ENCODE results near the gene CCN6. TPM values are rescaled to one million over a fixed set of nuclear protein-coding genes. Genes with fewer than 3 reads are reported as not detected.

Gene CCN6
- polyA plus RNA-seq: not detected in 2 replicates
- not detected in 2 replicates for polyA minus RNA-seq

- Histone ChIP-seq H2AFZ (ENCODE audit: low read depth, low read length) (no peak within 1 kb of the TSS), H3K9me2 (ENCODE audit: insufficient read depth, low read length) (no peaks in the 10 kb centered on the region), H3K36me3 (ENCODE audit: insufficient read depth, low read length) (no peaks in the 10 kb centered on the region), H3K79me2 (replicated peaks; ENCODE audit: insufficient read depth, low read length) (no peaks in the 10 kb centered on the region), H3F3A (ENCODE audit: insufficient read depth, low read length, poor library complexity, severe bottlenecking) (no peaks in the 10 kb centered on the region), H3K9me3 (ENCODE audit: low read length) (no peaks in the 10 kb centered on the region), H3K4me3 (ENCODE audit: low read length) (no peak within 1 kb of the TSS), H3K9ac (ENCODE audit: low read length) (no peak within 1 kb of the TSS), H3K27ac (ENCODE audit: low read length) (no peak within 1 kb of the TSS), H3K4me2 (ENCODE audit: low read length) (no peak within 1 kb of the TSS), H4K20me1 (ENCODE audit: insufficient read depth) (no peaks in the 10 kb centered on the region), H3K27me3 (ENCODE audit: insufficient read depth, low read depth, low read length) (no peaks in the 10 kb centered on the region)
- TF ChIP-seq SMC3 (conservative IDR thresholded peaks at IDR 0.05; ENCODE audit: poor library complexity) (no peak), POLR2AphosphoS5 (IDR thresholded peaks at IDR 0.05) (no peak), REST (IDR thresholded peaks at IDR 0.05; ENCODE audit: borderline replicate concordance) (no peak), TAF1 (IDR thresholded peaks at IDR 0.05; ENCODE audit: low read depth) (no peak), CTCF (IDR thresholded peaks at IDR 0.05; ENCODE audit: poor library complexity, severe bottlenecking) (no peak), MXI1 (conservative IDR thresholded peaks at IDR 0.05; ENCODE audit: poor library complexity, severe bottlenecking) (no peak), EZH2 (IDR thresholded peaks at IDR 0.05; ENCODE audit: borderline replicate concordance, insufficient read depth, low read length, poor library complexity, severe bottlenecking) (no peak), EP300 (conservative IDR thresholded peaks at IDR 0.05; ENCODE audit: poor library complexity, severe bottlenecking) (no peak), RAD21 (conservative IDR thresholded peaks at IDR 0.05) (no peak)
Observed at GRCh38 chr6:112054001-112054400, at the start of gene CCN6. TSS of gene CCN6 (plus strand) at chr6:112054104. CDS start at chr6:112054358, 254 bp downstream.

GRCh38 chr6:112004201-112005012, 49.5 kb upstream of the CCN6 start:
- Histone ChIP-seq H3F3A (ENCODE audit: insufficient read depth, low read length, poor library complexity, severe bottlenecking) (no peaks in the 10 kb centered on the region), H3K4me3 (ENCODE audit: low read length) (no peak overlapping the region), H3K9ac (ENCODE audit: low read length) (no peak overlapping the region), H3K79me2 (replicated peaks; ENCODE audit: insufficient read depth, low read length) (no peaks in the 10 kb centered on the region), H3K9me3 (ENCODE audit: low read length) (no peaks in the 10 kb centered on the region), H3K27me3 (ENCODE audit: insufficient read depth, low read depth, low read length) (no peaks in the 10 kb centered on the region), H3K36me3 (ENCODE audit: insufficient read depth, low read length) (no peaks in the 10 kb centered on the region), H3K9me2 (ENCODE audit: insufficient read depth, low read length) (no peaks in the 10 kb centered on the region), H3K4me2 (ENCODE audit: low read length) (no peak overlapping the region), H3K27ac (ENCODE audit: low read length) (no peak overlapping the region), H4K20me1 (ENCODE audit: insufficient read depth) (no peaks in the 10 kb centered on the region), H2AFZ (ENCODE audit: low read depth, low read length) (no peak overlapping the region)
- TF ChIP-seq MXI1 (conservative IDR thresholded peaks at IDR 0.05; ENCODE audit: poor library complexity, severe bottlenecking): no peak
- TF ChIP-seq POLR2AphosphoS5 (IDR thresholded peaks at IDR 0.05): no peak
- TF ChIP-seq RAD21 (conservative IDR thresholded peaks at IDR 0.05): no peak
- no peak for TF ChIP-seq REST (IDR thresholded peaks at IDR 0.05; ENCODE audit: borderline replicate concordance)
- no peak for TF ChIP-seq TAF1 (IDR thresholded peaks at IDR 0.05; ENCODE audit: low read depth)
- no peak for TF ChIP-seq EZH2 (IDR thresholded peaks at IDR 0.05; ENCODE audit: borderline replicate concordance, insufficient read depth, low read length, poor library complexity, severe bottlenecking)
- no peak for TF ChIP-seq CTCF (IDR thresholded peaks at IDR 0.05; ENCODE audit: poor library complexity, severe bottlenecking)
- TF ChIP-seq EP300 (conservative IDR thresholded peaks at IDR 0.05; ENCODE audit: poor library complexity, severe bottlenecking): no peak
- no peak for TF ChIP-seq SMC3 (conservative IDR thresholded peaks at IDR 0.05; ENCODE audit: poor library complexity)

All from neural cell (in vitro differentiated cells).